Cortex of kidney (tissue), 1 donor: ENCODE data around the gene FRMD3.
"Not testable (repeated sequence)": the region's sequence is repeated elsewhere in the genome, so short reads cannot be mapped to it uniquely, and the experiment has no call there.

Experiments used
- DNase-seq: peaks from one replicate; lab custom pipeline; 2025; lab: John Stamatoyannopoulos, UW

Gene FRMD3

DNA sequence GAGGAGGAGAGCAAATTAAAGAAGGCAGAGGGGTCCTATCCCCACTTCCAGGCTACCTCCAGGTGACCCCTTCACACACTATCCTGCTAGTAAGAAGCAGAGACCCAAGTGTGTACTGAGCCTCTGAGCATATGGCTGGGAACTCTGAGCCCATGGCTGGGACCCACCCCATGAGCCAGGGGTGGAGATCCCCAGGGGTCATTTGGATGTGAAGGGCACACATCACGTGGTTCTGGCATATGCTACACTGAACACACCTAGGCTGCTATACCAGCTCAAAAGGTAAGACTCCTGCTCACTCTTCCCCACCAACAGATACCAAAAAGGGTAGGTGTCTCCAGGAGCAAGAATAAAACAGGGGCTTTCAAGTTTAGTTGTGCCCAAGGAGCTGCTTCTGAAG, 149.9 kb downstream of the FRMD3 start:
- DNase-seq: no peak

DNA sequence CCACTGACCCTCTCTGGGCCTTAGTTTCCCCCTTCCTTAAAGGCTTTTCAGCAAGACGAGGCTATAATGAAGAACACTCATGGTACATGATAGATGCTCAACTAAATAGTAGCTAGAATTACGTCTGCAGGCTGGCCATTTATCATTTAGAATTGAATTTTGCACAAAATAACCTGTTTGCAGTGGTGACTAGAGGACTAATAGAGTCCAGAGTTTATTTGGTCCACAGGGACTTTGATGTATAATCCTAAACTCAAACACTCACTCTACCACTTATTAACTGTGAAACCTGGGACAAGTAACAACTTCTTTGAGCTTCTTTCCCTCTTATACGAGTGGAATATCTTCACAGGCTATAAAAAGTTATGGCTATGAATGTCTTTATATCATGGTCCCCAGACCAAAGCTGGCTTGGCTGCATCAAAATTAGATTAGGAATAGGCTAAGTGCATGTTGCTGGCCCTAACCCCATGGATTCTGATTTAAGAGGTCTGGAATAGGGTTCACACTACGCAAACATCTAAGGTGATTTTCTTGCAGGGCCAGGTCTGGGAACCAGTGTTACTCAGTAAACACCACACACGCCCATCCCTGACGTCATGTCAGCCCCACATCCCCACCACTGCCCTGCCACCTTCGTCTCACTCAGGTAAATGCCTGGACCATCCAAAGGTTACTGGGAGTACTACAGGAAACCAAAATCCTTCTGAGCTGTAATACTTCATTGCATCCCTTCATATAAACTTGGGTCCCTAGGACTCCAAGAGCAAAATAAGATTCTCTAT, 150.6 kb downstream of the FRMD3 start:
- DNase-seq: no peak

GRCh38 chr9:83385317-83385716, 152.9 kb downstream of the FRMD3 start:
- DNase-seq: no peak

DNA sequence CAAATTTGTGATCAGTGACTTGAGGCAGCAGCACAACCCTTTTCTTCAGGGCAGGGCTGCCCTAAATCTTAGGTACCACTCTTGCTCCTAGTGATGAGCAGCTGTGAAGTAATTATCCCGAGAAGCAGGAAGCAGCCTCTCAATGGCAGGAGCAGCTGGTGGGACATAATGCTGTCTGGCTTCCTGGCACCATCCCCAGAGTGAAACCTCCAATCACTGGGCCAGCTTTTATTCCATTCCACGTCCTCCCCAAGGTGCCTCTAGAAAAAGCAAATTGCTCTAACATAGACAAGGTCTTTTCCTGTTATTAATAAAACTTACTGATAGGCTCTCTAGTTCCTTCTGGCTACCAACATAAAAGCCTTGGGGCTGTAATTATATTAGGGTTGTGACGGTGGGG, 154.0 kb downstream of the FRMD3 start:
- DNase-seq: no peak

GRCh38 chr9:83383034-83383433, 155.2 kb downstream of the FRMD3 start:
- no peak for DNase-seq

DNA sequence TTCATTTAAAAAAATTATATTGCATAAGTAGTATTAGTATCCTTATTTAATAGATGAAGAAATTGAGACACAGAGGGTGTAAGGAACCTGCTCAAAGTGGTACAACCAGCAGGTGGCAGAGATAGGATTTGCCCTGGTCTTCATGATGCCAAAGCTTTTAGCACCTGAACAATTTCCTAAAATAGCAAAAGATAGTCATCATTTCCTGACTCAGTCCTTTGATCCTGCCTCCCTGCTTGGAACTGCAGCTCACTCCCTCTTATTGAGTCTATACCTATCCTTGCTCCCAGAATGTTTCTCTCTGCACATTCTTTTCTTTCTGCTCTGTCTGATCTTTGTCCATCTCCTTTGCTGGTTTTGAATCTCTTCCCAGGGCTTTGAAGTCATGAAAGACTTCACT, 155.8 kb downstream of the FRMD3 start:
- no peak for DNase-seq

GRCh38 chr9:83379045-83379444, 159.2 kb downstream of the FRMD3 start:
- no peak for DNase-seq

DNA sequence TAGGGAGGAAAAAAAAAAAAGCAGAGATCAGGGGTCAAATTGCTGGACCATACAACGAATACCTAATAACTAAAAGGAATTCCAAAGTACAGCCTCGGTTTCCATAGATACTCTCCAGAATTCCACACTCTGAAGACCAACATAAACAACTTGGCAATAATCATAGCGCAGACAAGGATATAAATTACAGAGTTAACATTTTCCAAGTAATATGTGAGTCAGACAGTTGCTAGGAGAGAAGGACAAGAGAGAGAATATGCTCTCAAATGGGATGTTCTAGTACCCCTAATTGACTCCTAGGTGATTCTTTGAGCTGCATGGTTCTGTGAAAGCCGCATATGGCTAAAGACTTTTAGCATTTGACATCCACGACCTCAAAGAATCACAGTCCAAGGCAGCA, 165.2 kb downstream of the FRMD3 start:
- DNase-seq: no peak

DNA sequence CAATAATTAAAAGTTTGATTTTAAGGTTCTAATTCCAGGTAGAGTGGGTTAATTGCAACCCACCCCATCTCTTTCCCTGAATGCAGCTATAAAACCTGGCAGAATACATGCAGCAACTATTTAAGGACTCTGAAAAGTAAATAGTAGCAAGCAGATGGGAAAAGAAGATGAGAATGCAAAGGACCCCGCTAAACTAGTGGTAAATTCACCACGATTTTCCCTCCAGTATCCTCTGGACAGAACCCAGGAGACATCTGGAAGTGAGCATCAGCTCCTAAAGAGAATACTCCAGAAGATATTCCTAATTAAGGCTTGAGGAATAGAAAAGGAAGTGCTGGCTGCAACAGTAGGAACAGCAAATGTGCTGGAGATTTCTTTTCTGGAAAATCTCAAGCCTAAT, 170.9 kb downstream of the FRMD3 start:
- no peak for DNase-seq

- DNase-seq: no peak
Measured at GRCh38 chr9:83362341-83362995, 175.7 kb downstream of the FRMD3 start.

- DNase-seq: no peak
Measured at GRCh38 chr9:83359039-83359438, 179.2 kb downstream of the FRMD3 start.

DNA sequence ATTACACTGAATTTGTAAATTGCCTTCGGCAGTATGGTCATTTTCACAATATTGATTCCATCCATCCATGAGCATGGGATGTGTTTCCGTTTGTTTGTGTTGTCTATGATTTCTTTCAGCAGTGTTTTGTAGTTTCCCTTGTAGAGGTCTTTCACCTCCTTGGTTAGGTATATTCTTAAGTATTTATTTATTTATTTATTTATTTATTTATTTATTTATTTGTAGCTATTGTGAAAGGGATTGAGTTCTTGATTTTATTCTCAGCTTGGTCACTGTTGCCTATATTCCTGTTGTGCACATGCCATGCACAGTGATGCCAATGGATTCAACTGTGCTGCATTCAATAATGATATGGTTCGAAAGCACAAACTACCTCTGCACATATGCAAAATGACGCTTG, 179.7 kb downstream of the FRMD3 start:
- not testable (repeated sequence) for DNase-seq

GRCh38 chr9:83355729-83356151, 182.5 kb downstream of the FRMD3 start:
- no peak for DNase-seq

DNA sequence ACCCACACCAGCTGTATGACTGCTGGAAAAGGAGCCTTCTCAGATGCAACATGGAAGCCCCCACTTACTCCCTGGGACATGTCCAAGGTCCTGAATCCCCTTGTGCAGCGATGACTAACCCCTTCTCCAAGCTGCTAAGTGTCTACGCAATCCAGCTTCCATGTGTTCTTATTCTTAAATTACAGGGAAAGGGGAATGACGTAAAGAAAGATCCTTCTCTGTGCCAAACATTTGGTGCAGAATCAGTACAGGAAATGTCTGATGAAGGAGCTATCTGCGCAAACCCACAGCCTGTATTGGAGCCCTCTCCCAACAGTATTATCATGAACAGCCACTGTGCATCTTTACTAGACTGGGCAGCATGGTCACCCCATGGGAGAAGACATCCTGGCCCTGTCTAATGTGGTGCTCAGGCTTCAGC, 183.2 kb downstream of the FRMD3 start:
- no peak for DNase-seq

- DNase-seq: no peak
Measured at GRCh38 chr9:83349031-83349430, 189.2 kb downstream of the FRMD3 start.

DNA sequence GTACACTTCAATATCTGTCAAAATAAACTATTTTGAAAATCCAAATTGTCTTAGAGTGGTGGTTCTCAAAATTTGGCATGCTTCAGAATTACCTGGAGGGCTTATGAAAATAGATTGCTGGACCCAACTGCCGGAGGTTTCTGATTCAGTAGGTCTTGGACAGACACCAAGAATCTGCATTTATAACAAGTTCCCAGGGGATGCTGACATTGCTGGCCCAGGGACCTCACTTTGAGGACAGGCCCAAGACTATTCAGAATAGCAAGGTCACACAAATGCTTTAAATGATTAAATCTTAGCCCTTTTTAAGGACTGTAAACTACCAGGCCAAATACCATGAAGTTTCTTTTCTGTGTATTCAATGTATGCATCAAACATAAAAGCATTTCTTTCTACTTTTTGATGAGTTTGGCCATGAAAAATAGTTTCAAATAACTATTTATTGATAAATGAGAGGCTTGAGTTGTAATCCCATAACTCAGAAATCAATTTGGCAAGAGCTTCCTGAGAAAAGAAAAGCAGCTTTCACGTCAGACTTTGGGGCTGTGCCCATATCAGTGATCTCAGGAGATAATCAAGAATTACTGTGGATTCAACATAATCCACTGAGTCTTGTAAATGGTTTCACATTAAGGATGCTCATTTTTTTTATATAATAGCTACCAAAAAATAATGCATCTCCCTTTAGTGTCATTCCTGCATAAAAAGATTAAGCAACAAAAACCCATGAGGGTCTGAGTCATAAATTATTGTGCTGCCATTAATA, 191.4 kb downstream of the FRMD3 start:
- DNase-seq: no peak

DNA sequence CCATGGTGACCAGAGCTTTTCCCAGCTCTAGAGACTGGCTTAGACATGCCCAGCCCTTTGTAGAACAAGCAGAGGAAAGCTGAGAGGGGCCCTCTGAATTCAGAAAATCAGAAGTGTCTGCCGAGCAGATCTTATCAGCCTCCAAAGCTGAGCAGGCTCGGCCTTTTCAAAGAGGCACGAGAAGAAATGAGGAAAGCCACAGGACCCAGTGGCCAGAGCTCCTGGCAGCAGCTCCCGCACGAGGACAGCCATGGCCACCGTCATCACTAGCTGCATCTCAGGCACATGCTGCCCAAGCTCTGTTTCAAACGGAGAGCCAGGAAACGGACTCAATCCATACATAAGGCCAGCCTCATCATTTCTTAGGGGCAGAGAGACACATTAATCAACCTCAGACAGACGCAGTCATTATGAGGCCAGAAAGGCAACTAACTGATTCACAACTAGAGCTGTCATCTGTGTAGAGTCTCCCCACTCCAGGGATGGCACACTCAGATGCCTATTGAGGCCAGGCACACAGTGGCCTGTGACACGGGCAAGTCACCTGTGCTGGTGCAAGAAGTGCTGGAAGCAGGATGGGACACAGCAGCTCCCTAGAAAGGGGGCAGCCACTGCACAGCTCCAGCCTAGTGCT, 194.7 kb downstream of the FRMD3 start:
- no peak for DNase-seq

GRCh38 chr9:83342731-83343130, 195.5 kb downstream of the FRMD3 start:
- DNase-seq: no peak

DNA sequence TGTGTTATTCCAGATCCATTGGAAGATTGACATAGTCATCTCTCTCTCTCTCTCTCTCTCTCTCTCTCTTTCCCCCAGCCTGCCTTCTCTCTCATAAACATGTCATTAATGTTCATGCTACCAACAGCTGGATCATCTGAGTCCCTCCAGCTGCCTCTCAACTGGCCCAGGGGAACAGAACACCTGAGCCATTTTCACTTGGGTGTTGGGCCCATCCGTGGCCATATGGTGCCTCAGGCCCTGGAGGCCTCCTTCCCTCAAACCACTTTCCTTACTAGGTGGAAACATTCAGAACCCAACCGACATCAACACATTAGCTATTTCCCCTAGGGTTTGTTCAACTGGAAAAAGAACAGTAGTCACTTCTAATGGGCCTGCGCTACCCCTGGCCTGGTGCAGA, 196.2 kb downstream of the FRMD3 start:
- no peak for DNase-seq

- no peak for DNase-seq
Measured at GRCh38 chr9:83340451-83340850, 197.8 kb downstream of the FRMD3 start.

DNA sequence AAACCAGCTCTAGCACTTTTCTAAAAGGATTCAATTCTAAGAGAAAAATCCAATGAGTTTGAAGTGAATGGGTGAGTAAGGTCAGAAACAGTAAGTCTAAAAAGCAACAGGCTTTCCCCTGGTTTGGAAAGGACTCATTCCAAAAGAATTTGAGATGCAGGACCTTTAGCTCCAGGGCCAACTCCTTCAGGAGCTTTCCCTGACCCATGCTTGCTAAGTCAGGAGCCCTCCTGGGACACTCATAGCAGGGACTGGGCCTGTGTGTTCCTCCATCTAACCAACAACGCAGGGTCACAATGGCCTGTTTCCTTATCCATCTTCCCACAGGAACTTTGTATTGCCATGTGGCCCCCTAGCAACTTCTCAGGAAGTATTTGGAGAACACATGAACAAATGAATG, 198.8 kb downstream of the FRMD3 start:
- no peak for DNase-seq

DNA sequence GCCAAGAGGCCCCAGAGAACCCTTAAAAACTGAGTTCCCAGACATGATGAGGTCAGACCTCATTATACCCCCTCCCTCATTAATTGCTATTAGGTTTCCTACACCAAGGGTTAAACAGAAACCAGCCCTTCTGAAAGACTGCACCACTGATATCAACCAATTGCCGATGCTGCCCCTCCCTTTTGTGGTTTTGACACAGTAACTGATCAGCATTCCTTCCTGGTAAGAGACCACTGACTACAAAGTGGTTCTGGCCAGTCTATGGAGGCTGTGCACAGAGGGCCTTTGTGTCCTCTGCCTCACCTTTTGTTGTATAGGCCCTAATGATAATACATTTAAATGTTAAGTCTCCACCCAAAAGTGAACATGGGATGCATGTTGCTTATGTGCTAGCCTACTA, 201.5 kb downstream of the FRMD3 start:
- no peak for DNase-seq
